Skeletal muscle cell (primary cell): ENCODE measurements around the gene TMTC4.
A peak's percentile ranks its signal among the peaks of the same experiment; 100 is the strongest.
"Not testable (repeated sequence)": the region's sequence is repeated elsewhere in the genome, so short reads cannot be mapped to it uniquely, and the experiment has no call there.

Experiments used
- DNase-seq: peaks from one replicate; pipeline ENCODE4 v3.0.0-alpha.2; 2010; ENCODE audit warnings: low read depth
- H3K4me3 ChIP-seq: 2 replicates; pipeline ENCODE4 v1.5.1; 2011; ENCODE audit warnings: low read depth, mild to moderate bottlenecking, control low read depth, low read length, moderate library complexity

The TMTC4 gene

DNA sequence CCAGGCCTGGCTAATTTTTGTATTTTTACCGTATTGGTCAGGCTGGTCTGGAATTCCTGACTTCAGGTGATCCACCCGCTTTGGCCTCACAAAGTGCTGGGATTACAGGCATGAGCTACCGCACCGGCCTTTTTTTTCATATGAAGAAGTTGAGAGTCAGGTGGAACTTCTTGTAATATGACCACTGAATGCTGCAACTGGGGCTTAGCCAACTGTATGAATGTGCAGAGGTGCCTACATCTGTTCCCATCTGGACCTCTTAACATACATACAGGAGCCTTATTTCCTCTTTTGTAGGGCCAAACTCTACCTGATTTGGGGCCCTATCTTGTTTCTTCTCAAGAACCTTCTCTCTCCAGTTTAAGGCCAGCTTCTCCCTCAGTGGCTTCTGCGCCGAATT is 74.1 kb downstream of the TMTC4 start:
- no peak for DNase-seq
- H3K4me3 ChIP-seq: no peak overlapping the region

DNA sequence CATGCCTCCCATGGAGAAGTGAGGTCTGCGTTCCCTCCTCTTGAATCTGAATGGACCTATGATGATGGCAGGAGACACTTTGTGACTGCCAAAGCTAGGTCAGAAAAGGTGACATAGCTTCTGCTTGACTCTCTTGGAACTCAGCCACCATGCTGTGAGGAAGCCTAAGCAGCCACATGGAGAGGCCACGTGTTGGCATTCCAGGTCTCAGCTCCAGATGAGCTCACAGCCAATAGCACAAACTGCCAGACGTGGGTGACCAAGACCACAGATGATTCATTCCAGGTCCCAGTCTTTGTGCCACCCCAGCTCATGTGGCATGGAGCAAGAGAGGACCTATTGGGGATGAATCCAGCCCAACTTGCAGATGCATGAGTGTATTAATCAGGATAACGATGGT is 77.3 kb downstream of the TMTC4 start:
- no peak for DNase-seq
- no peak overlapping the region for H3K4me3 ChIP-seq

DNA sequence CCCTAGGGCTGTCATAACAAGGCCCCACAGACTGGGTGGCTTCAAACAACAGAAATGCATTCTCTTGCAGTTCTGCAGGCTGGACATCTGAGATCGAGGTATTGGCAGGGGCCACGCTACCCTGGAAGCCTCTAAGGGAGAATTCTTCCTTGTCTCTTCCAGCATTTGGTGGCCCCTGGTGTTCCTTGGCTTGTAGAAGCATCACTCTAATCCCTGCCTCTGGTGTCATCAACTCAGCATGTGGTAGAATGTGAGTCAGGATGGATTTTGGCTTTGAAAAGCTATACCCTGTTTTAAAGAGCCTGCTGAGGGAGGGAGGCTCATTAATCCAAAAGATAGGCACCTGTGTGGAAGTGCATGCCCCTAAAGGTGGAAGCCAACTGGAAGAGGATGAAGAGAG is 78.1 kb downstream of the TMTC4 start:
- no peak for DNase-seq

DNA sequence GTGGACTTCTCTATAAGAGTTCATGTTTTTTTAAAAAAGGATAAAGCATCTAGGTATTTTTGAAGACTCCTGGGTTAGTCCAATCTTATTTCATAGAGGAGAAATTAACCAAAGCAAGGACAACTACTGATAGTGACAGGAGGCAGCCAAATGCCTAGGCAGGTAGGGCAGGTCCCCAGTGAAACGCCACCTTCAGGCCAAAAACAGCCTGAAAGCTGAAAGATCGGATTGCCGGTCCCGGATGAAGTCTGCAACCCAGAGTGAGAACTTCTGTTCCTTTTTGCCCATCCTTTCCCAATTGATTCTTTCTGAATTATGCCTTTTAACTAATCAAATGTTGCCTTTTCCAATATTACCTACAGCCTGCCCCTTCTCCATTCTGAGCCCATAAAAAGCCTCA is 79.9 kb downstream of the TMTC4 start:
- no peak overlapping the region for H3K4me3 ChIP-seq
- DNase-seq: no peak

More for the DNA sequence above, 78.1 kb downstream of the TMTC4 start:
- H3K4me3 ChIP-seq: no peak overlapping the region

DNA sequence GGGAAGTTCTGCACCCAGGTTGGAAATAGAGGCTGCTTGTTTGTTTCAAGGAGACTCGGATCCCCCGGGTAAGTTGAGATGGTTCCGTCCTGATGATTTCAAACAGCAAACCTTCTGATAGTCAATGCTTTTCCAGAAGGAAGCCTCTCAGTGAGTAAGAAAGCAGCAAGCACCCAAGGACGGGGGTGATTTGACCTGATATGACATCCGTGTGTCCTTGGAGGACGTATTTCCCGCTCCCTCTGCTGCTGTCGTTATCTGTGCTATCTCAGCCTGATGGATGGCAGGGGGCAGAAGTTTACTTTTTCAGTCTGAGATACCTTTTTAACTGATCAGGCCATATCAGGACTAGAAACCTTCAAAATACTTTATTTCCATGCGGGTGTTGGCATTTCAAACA is 80.3 kb downstream of the TMTC4 start:
- H3K4me3 ChIP-seq: no peak overlapping the region

DNA sequence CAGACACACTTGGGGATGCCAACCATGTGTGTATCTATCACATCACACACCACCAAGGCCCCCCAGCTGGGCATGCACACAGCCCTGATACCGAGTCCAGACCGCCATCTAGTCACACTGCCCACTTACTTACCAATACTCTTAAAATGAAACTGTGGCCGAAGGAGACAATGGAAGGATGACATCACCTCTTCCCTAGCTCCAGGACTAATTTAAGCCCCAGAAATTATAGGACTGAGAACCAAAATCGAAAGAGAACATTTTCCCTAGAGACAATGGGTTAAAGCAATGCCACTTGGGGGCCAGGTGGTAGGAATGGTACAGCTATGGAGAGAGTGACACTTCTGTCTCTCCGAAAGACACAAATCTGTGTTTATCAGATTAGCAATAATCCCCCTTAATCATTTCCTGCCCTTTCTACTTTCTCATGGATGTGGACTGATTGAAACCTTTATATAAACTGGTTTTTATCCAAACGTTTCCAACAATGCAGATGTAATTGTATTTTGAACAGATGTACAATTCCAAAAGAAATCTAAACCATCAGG is 85.3 kb downstream of the TMTC4 start:
- no peak for DNase-seq
- H3K4me3 ChIP-seq: no peak overlapping the region

More for the DNA sequence above, 80.3 kb downstream of the TMTC4 start:
- DNase-seq: no peak

DNA sequence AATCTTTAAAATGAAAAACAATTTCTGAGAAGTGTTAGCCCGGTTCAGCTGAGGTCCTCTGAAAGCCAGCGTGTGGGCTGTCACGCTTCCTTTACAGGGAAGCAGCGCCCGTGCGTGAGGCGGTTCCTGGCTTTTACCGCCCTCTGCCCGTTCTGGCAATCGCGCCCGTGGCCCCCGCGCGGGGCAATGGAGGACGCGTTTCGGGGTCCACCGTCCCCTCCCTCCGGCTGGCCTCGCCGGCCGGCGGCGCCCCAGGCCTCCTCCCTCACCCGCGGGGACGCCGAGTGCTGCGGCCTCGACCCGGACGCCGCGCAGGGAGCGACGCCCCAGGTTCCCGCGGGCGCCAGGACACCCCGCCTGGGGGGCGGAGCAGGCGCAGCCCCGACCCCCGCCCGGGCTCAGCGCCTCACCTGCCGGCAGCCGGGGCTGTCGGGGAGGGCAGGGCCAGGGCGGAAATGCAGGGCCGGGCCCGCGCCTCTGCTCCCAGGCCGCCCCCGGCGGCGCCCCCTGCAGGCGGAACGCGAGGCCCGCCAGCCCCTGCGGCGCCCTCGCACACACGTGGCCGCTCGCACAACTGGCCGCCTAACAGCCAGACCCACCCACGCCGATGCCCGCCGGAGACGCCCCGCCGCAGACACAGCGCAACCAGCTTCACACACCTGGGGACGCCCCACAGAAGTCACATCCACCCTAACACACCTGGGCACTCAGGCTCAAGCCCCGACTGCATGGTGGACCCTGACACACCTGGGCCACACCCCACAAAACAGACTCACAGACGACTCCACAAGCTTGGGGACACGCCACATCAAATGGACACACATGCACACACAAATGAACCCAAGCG is 86.0 kb downstream of the TMTC4 start, which contains the start of gene GGACT:
TSS of gene GGACT (minus strand) at position 459 of the 847 bp plus-strand sequence. CDS start 56,198 bp downstream, outside the sequence.
- H3K4me3 ChIP-seq: peak within 1 kb of the TSS; percentile 62

DNA sequence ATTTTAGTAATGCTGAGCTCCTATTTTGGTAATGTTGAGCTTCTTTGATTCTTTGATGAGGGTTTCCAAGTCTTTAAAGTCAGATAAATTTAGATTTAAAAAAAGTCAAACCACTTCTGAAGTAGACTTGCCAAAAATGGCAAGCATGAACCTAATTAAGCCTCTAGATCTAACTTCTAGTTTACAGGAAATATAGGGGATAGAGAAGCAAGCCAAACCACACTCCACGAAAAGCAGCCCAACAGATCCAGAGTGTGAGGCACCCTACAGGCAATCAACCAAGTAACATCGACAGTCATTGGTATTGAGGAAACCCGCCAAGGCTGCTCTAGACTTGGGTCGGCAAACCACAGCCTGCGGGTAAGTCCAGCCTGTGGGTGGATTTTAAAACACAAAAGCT is 89.7 kb downstream of the TMTC4 start:
- H3K4me3 ChIP-seq: no peak overlapping the region
- DNase-seq: no peak

More for the DNA sequence above, 86.0 kb downstream of the TMTC4 start, which contains the start of gene GGACT:
- no peak for DNase-seq

DNA sequence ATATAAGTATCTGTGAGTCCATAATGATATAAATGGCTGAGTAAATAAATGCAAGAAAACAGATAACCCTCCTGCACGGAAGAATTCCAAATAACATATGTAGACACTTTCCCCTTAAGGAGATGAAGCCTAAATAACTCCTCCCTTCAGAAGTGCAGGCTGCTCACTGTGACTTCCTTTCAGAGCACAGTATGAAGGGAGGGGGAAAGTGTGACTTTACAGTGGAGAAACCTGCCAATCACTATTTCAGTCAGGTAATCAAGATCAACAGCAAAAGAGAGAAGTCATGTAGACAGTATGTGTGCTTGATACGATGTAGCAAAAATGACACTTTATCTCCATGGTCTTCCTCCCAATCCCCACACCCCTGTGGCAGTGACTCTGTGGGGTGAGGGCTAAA is 93.1 kb downstream of the TMTC4 start:
- no peak overlapping the region for H3K4me3 ChIP-seq
- no peak for DNase-seq

DNA sequence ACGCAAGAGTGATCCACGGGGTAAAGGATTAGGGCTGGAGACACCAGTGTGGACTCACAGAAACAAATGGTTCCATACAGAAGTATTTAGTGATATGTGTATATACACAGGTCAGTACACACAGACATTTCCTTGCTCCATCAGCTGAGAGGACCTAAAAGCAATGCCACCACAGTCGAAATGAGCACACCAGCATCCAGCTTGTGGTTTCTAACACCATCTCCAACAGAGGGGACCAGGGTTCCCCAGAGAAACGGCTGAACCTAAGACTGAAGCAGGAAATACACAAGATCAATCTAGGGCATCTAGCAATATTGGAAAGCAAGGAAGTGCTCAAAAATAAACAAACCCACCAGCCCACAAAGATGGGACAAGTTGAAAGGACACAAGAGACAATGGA is 93.6 kb downstream of the TMTC4 start:
- H3K4me3 ChIP-seq: no peak overlapping the region
- no peak for DNase-seq

DNA sequence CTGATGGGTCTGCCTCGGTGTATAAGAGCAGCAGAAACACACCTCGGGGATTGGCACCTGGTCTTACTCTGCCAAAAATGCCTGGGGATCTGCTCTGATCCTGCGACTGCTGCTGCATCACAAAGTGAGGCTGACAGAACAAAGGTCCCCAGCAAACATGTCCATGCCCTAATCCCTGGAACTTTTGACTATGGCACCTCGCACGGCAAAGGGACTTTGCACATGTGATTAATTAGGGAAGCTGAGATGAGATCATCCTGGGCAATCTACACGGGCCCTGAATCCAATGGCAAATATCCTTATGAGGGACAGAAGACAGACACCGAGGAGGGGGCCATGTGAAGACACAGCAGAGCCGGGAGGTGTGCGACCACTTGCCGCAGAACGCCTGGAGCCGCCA is 94.5 kb downstream of the TMTC4 start:
- DNase-seq: no peak
- H3K4me3 ChIP-seq: no peak overlapping the region

DNA sequence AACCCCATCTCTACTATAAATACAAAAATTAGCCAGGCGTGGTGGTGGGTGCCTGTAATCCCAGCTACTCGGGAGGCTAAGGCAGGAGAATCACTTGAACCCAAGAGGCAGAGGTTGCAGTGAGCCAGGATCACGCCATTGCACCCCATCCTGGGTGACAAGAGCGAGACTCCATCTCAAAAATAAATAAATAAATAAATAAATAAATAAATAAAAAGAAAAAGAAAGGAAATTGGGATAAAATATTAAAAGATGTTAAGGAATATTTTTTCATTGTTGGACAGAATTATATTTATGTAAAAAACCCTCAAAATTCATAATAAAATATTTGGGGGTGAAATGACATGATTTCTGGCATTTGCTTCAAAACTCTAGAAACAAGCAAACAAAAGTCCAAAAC is 97.4 kb downstream of the TMTC4 start:
- not testable (repeated sequence) for H3K4me3 ChIP-seq, DNase-seq

DNA sequence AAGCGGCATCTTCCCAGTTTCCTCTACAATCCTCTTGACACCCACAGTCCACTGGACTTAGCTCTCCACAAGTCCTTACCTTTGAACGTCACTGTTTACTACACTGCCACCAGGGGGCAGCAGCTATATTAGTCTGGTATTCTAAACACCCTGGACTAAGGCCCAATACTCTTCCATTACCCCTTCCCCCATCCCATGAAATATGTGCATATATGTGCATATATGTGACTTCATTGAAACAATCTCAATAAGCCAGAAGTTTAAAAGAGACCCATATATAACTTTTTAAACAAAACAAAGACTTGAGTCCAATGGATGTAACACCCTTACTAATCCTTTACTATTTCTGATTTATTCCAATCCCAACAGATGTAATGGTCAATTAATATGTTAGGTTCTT is 101.5 kb downstream of the TMTC4 start:
- peak; percentile 37 for DNase-seq
- H3K4me3 ChIP-seq: no peak overlapping the region

DNA sequence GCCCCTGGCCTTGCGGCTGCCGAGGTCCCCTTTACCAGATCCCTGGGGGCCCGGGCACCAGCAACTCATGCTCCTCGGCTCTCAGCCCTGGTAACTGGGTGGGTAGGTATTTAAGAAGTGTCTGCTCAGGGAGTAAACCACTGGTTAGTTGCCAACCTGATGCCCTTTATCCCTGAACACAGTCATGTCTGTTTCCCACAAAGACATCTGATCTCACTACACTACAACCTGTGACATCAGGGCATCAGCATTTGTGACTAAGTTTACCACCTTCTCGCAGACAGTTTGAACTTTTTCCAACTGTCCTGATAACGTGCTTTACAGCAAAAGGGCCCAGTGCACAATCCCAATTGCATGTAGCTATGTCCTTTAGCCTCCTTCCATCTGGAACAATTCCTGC is 108.1 kb downstream of the TMTC4 start:
- DNase-seq: no peak
- H3K4me3 ChIP-seq: no peak overlapping the region

DNA sequence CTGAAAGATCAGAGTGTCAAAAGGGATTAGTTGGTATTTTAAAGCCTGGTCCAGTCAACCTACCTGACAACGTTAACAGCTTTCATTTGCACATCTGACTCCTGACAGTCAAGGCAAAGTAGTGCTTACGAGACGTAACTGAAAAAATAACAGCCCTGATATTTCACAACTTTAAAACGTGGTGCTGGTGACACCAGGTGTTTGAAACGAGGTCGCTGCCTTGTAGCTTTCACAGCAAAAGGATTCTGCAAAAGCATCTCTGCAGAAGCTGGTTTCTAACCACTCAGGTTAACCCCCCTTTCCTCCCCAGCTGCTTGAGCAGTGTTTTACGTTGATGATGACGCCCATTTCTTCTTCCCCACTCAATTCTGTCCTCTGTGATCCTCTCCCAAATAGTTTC is 109.3 kb downstream of the TMTC4 start:
- no peak overlapping the region for H3K4me3 ChIP-seq
- no peak for DNase-seq

DNA sequence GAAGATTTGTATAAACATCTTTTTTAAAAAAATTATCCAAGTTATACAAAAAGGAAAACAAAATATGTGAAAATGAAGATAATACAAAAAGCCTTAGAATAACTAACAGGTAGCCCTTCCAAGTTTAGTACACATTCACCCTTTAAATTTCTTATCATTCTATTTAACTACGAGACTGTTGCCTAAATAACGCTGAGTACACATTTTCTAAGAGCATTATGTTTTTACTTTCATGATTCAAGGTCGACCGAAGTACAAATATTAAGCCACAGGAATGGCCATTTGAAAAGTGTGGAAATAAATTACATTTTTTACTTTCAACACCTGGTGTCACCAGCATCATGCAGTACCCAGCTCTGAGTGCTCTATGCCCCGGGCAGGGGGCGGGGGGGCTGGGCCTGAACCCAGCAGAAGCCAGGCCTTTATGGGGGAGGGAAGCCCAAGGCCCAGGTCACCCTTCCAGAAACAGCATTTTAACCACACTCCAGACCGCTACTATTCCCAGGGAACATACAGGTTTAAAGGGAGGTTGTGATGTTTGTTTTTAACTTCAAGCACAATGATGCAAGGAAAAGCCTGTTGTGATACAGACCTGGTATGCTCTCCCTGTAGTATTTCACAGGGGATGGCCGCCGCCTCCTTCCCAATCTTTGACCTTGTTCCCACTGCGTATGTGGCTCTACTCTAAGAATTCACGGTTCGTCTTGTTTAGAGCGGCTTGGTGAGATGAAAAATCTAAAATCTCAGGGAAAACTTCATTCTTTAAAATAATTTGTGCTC is 110.0 kb downstream of the TMTC4 start:
- H3K4me3 ChIP-seq: no peak overlapping the region
- DNase-seq: no peak

DNA sequence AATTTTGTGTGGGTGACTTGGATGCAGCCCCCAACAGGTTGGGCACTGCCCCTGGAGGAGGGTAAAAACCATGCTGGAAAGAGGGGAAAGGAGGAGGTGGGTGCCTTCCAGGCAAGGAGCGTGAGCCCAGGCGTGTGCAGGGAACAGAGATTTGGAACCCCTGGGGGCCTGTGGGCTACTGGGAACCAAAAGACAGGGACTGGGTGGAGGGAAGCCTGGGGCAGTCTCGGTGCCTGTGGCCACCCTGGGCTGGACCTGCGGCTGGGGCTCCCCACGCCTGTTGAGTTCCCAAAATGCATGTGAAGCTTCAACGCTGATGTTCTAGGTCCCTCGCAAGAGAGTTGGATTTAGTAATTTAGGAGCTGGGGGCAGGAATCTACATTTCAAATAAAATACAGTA is 110.8 kb downstream of the TMTC4 start:
- H3K4me3 ChIP-seq: no peak overlapping the region
- DNase-seq: no peak

DNA sequence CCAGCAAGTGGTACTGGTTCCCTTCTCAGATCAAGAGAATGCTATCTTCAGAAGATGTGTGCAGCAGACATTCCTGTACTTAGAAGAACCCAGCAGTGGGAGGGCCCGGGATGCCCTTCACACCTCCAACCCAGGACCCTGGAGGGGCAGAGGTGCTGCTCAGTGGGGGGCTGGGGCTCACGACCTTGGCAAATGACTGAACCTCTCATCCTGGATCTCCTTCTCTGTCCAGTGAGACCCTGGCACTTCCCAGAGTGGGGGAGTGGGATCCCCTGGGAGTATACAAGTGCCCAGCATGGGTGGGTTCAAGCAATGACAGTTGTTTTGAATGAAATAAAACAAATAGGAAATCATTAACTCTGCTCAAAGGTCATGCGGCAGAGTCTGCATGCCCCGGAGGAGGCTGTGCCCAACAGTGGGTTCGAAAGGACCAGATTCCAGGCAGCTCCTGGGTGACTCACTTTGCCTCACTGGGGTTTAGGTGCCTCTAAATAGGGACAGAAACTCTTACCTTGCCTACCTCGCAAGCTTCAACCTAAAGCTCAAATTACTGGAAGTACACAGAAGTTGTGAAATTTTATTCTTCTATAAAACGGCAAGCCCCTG is 112.9 kb downstream of the TMTC4 start:
- no peak for DNase-seq
- no peak overlapping the region for H3K4me3 ChIP-seq

DNA sequence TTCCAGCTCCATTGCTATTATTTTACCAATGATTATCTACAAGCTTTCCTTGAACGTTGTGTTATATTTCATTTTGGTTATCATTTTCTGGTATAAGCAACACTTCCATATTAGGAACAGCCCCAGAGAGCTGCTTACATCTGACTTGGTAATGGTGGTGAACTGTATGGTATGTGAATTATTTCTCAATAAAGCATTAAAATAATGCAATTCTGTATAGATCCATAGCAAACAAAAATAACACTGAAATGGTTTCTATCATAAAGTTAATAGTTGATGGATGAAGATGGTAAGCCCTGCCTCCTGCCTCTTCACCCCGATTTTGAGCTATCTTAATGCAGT is 113.5 kb downstream of the TMTC4 start:
- DNase-seq: no peak
- no peak overlapping the region for H3K4me3 ChIP-seq

DNA sequence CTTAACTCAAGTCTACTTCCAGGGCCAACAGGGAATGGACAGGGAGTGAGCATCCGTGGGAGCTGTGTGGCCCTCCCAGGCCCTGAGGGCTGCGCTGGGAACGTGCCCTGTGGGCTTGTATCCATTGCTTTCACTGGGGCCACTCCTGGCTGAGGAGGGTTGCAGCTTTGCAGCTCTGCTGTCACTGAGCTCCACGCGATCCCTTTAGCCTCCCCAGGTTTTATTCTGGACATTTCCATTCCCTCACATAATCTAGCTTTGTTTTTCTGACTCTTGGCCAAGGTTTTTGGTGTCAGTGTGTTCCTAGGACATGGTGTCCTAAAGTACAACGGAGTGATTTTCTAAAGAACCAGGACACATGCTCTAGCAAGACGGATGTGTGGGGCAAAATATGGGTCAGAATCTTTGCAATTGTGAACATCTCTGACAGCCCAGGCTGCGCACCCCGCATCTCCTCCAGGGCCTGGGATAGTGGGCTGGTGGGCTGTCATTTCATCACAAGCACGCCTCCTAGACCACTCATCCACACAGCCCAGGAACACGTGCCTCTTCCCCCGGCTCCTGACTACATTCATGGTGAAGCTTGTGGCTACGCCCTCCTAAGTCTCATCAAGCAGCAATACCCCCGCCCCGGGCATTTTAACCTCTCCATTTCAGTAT is 114.0 kb downstream of the TMTC4 start:
- no peak for DNase-seq
- no peak overlapping the region for H3K4me3 ChIP-seq
